SK-N-MC (cell line): ENCODE results near the gene ACTG2.

Source experiments
- EZH2 ChIP-seq: fragments of 200-600 bp; sonication (generic); IDR thresholded peaks from one replicate; pipeline ENCODE4 v1.6.1; 2017; ENCODE audit warnings: antibody characterized with exemption
- POLR2AphosphoS5 ChIP-seq: IDR thresholded peaks from 2 replicates; pipeline ENCODE4 v1.6.1; 2012; ENCODE audit warnings: mild to moderate bottlenecking, low read depth, low read length, borderline replicate concordance

DNA sequence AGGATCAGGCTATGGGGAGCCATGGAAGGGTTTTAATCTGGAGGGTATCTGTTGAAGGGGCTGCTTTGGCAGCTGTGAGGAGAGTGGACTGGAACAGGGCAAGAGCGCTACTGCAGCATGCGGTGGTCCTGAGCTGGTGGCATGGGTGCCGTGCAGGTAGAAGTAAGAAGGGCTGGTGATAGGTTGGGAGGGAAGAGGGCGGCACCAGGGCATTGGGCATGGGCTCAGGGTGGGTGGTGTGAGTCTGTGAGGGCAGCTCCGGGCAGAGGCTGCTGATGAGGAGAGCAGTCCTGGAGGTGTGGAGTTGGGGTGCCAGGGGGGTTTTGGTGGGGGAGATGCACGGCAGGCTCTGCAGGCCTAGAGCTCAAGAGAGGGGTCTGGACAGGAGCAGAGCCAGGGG lies 2.1 kb downstream of the ACTG2 start:
- TF ChIP-seq EZH2: no peak
- TF ChIP-seq POLR2AphosphoS5: no peak
